ENCODE measurements around the gene PNCK. TPM values are rescaled to one million over a fixed set of nuclear protein-coding genes. Genes with fewer than 3 reads are reported as not detected.

PNCK gene
- total RNA-seq, 3 donors from 2014 or later = 4.6 to 63.0 (median 5.5) TPM

- H3K9me3 ChIP-seq = no peaks in the 10 kb centered on the region
- DNase-seq (no peak), ATAC-seq (no peak)
- peaks cover 4% of the 10 kb centered on the region for H3K4me1 ChIP-seq (ENCODE audit: low read depth)
- H3K4me3 ChIP-seq = no peak overlapping the region
- no peaks in the 10 kb centered on the region for H3K36me3 ChIP-seq (ENCODE audit: low read depth)
- intact Hi-C loops (cut with DNase I, micrococcal nuclease) = no loop called here
- no peak for TF ChIP-seq CTCF (IDR thresholded peaks at IDR 0.05)
Observed at GRCh38 chrX:153704021-153704526, 30.5 kb upstream of the PNCK start.

GRCh38 chrX:153703036-153703370, 29.4 kb upstream of the PNCK start:
- ATAC-seq (peak; percentile 61), DNase-seq (peak; percentile 78 to 89 (median 83))
- H3K9me3 ChIP-seq = no peaks in the 10 kb centered on the region
- TF ChIP-seq CTCF (IDR thresholded peaks at IDR 0.05) = no peak
- intact Hi-C loops (cut with DNase I, micrococcal nuclease) = no loop called here
- peaks cover 9% of the 10 kb centered on the region for H3K4me1 ChIP-seq (ENCODE audit: low read depth)
- no peaks in the 10 kb centered on the region for H3K36me3 ChIP-seq (ENCODE audit: low read depth)
- no peak overlapping the region for H3K4me3 ChIP-seq

- no peaks in the 10 kb centered on the region for H3K36me3 ChIP-seq (ENCODE audit: low read depth)
- peaks cover 9% of the 10 kb centered on the region for H3K4me1 ChIP-seq (ENCODE audit: low read depth)
- H3K9me3 ChIP-seq = no peaks in the 10 kb centered on the region
- intact Hi-C loops (cut with DNase I, micrococcal nuclease) = no loop called here
- TF ChIP-seq CTCF (IDR thresholded peaks at IDR 0.05) = no peak
- H3K4me3 ChIP-seq = no peak overlapping the region
- DNase-seq = peak in 1 of 3 donors; percentile 27
- no peak for ATAC-seq
Observed at GRCh38 chrX:153702336-153703035, 28.9 kb upstream of the PNCK start.

- H3K4me1 ChIP-seq (ENCODE audit: low read depth) = peaks cover 9% of the 10 kb centered on the region
Observed at GRCh38 chrX:153701706-153702105, 28.1 kb upstream of the PNCK start.

GRCh38 chrX:153700967-153701366, 27.4 kb upstream of the PNCK start:
- no peaks in the 10 kb centered on the region for H3K36me3 ChIP-seq (ENCODE audit: low read depth)
- no peak overlapping the region for H3K4me3 ChIP-seq
- TF ChIP-seq CTCF (IDR thresholded peaks at IDR 0.05) = no peak
- no peaks in the 10 kb centered on the region for H3K9me3 ChIP-seq
- intact Hi-C loops (cut with DNase I, micrococcal nuclease) = no loop called here
- peaks cover 9% of the 10 kb centered on the region for H3K4me1 ChIP-seq (ENCODE audit: low read depth)
- ATAC-seq (no peak), DNase-seq (no peak)

More at GRCh38 chrX:153701706-153702105, 28.1 kb upstream of the PNCK start:
- no peak for TF ChIP-seq CTCF (IDR thresholded peaks at IDR 0.05)
- Histone ChIP-seq H3K36me3 (ENCODE audit: low read depth) (no peaks in the 10 kb centered on the region), H3K4me3 (no peak overlapping the region), H3K9me3 (no peaks in the 10 kb centered on the region)
- intact Hi-C loops (cut with DNase I, micrococcal nuclease) = no loop called here
- ATAC-seq (no peak), DNase-seq (peak in 1 of 3 donors; percentile 28)

Data from mucosa of descending colon (tissue), 3 donors.